22Rv1 (cell line): ENCODE data around the gene NOXA1.

ENCODE experiments used
- CTCF ChIP-seq: fragments of 450-650 bp; IDR thresholded peaks from 2 replicates; pipeline ENCODE4 v1.5.1; 2017; ENCODE audit warnings: mild to moderate bottlenecking
- ZFX ChIP-seq: fragments of 450-650 bp; IDR thresholded peaks from 2 replicates; pipeline ENCODE4 v1.6.1; 2017; ENCODE audit warnings: antibody characterized with exemption, borderline replicate concordance

- no peak for TF ChIP-seq CTCF
- no peak for TF ChIP-seq ZFX
Measured at GRCh38 chr9:137388589-137389427, 34.4 kb upstream of the NOXA1 start.
